Heart left ventricle (tissue), 13 donors: ENCODE results near the gene ADAM17.

Experiments used
- CTCF ChIP-seq, 12 donors: fragments of 200-600 bp; sonication (generic) in 4 of 12; IDR thresholded peaks; one replicate each; pipeline versions ENCODE4 v1.5.0 to v1.8.0; 2018 to 2022; ENCODE audit warnings: antibody characterized with exemption in 12 of 12, mild to moderate bottlenecking in 5 of 12
- POLR2A ChIP-seq, 2 donors: fragments of 450-650 bp; IDR thresholded peaks; one replicate each; pipeline ENCODE4 v1.6.1; 2017; ENCODE audit warnings: antibody characterized with exemption in 2 of 2, mild to moderate bottlenecking in 2 of 2, moderate library complexity in 2 of 2
- donor health status: ischemic (EF 13 %, LVEDD 7.1; RV severe dilation, severe dysfunction).
- donor health status: DM: no; HTN: yes; CAD: no.
- donor health status: DM: no; HTN: no; CAD: no.
- donor health status: ischemic (EF 25% LVEDD 6.9; RV normal size, moderate dysfunction).
- donor health status: ischemic (EF 25% LVEDD 5.7; RV mildly dilated, moderate dysfunction).
- donor health status: ischemic (EF 35%, LVEDD 5.7; RV mildly dilated, moderate dysfunction).
- donor health status: nonischemic (EF 11% LVEDD 7.7; RV severe dilation, severe dysfunction).
- donor health status: DM: yes; HTN: yes; CAD: no.
- donor health status: PGD.
- donor health status: ischemic (EF 29% LVEDD 5.4; RV normal size, mild dysfunction).
- donor health status: nonischemic (EF 23%, LVEDD 6.1; RV moderate dilation, normal function).

- TF ChIP-seq CTCF (IDR thresholded peaks at IDR 0.05) (no peak), POLR2A (IDR thresholded peaks at IDR 0.05) (no peak)
Observed at GRCh38 chr2:9585486-9585885, 29.9 kb upstream of the ADAM17 start.
